HepG2 (cell line): ENCODE results near the gene ITPK1. TPM values are rescaled to one million over a fixed set of nuclear protein-coding genes. Genes with fewer than 3 reads are reported as not detected.

Experiments used
- CAMTA2 ChIP-seq: sonication (generic); formaldehyde crosslinking; IDR thresholded peaks from 2 replicates; pipeline ENCODE4 v1.4.0; 2020; ENCODE audit warnings: mild to moderate bottlenecking, missing genetic modification reagents, borderline replicate concordance
- E2F5 ChIP-seq: sonication (generic); formaldehyde crosslinking; conservative IDR thresholded peaks from 2 replicates; pipeline ENCODE4 v1.4.0; 2020; ENCODE audit warnings: missing genetic modification reagents
- FOXP4 ChIP-seq: sonication (generic); formaldehyde crosslinking; IDR thresholded peaks from 2 replicates; pipeline ENCODE4 v1.4.0; 2020; ENCODE audit warnings: missing genetic modification reagents
- GATAD2A ChIP-seq: IDR thresholded peaks from 2 replicates; pipeline ENCODE4 v1.6.1; 2016
- GTF3A ChIP-seq: sonication (generic); formaldehyde crosslinking; conservative IDR thresholded peaks from 2 replicates; pipeline ENCODE4 v1.4.0; 2020; ENCODE audit warnings: mild to moderate bottlenecking, missing genetic modification reagents
- HNF4A ChIP-seq: sonication (generic); formaldehyde crosslinking; IDR thresholded peaks from 2 replicates; pipeline ENCODE4 v1.4.0; 2020; ENCODE audit warnings: missing genetic modification reagents
- MAF1 ChIP-seq: sonication (generic); formaldehyde crosslinking; IDR thresholded peaks from 2 replicates; pipeline ENCODE4 v1.5.0; 2020; ENCODE audit warnings: missing genetic modification reagents, borderline replicate concordance
- MTA1 ChIP-seq: sonication (generic); formaldehyde crosslinking; IDR thresholded peaks from 2 replicates; pipeline ENCODE4 v1.4.0; 2020; ENCODE audit warnings: missing genetic modification reagents, mild to moderate bottlenecking, borderline replicate concordance
- NR0B2 ChIP-seq: sonication (generic); formaldehyde crosslinking; IDR thresholded peaks from 2 replicates; pipeline ENCODE4 v1.4.0; 2020; ENCODE audit warnings: mild to moderate bottlenecking, missing genetic modification reagents
- PHF20 ChIP-seq: sonication (generic); formaldehyde crosslinking; IDR thresholded peaks from 2 replicates; pipeline ENCODE4 v1.5.0; 2020; ENCODE audit warnings: mild to moderate bottlenecking, missing genetic modification reagents
- RBAK ChIP-seq: sonication (generic); formaldehyde crosslinking; IDR thresholded peaks from 2 replicates; pipeline ENCODE4 v1.5.1; 2020; ENCODE audit warnings: mild to moderate bottlenecking, missing genetic modification reagents
- SALL1 ChIP-seq: sonication (generic); formaldehyde crosslinking; IDR thresholded peaks from 2 replicates; pipeline ENCODE4 v1.8.0; 2022; ENCODE audit warnings: mild to moderate bottlenecking, missing genetic modification reagents
- SIX1 ChIP-seq: sonication (generic); formaldehyde crosslinking; IDR thresholded peaks from 2 replicates; pipeline ENCODE4 v1.4.0; 2020; ENCODE audit warnings: missing genetic modification reagents, borderline replicate concordance
- SP4 ChIP-seq: sonication (generic); formaldehyde crosslinking; IDR thresholded peaks from 2 replicates; pipeline ENCODE4 v1.8.1; 2023; ENCODE audit warnings: mild to moderate bottlenecking, missing genetic modification reagents
- TP53 ChIP-seq: sonication (generic); formaldehyde crosslinking; conservative IDR thresholded peaks from 2 replicates; pipeline ENCODE4 v1.4.0; 2020; ENCODE audit warnings: missing genetic modification reagents
- XRCC5 ChIP-seq: fragments of 200-400 bp; formaldehyde crosslinking; optimal IDR thresholded peaks from 2 replicates; pipeline ENCODE3; 2017; ENCODE audit warnings: mild to moderate bottlenecking, low read length
- ZNF326 ChIP-seq: sonication (generic); formaldehyde crosslinking; IDR thresholded peaks from 2 replicates; pipeline ENCODE4 v1.4.0; 2020; ENCODE audit warnings: missing genetic modification reagents, borderline replicate concordance
- ZNF639 ChIP-seq: conservative IDR thresholded peaks from 2 replicates; pipeline ENCODE4 v1.6.1; 2018; ENCODE audit warnings: missing genetic modification reagents
- ZNF660 ChIP-seq: sonication (generic); formaldehyde crosslinking; IDR thresholded peaks from 2 replicates; pipeline ENCODE4 v1.5.1; 2020; ENCODE audit warnings: mild to moderate bottlenecking, low read depth, missing genetic modification reagents, borderline replicate concordance
- ZNF746 ChIP-seq: sonication (generic); formaldehyde crosslinking; IDR thresholded peaks from 2 replicates; pipeline ENCODE4 v1.8.0; 2022; ENCODE audit warnings: mild to moderate bottlenecking, missing genetic modification reagents
- ZNF770 ChIP-seq: sonication (generic); formaldehyde crosslinking; IDR thresholded peaks from 2 replicates; pipeline ENCODE4 v1.5.0; 2020; ENCODE audit warnings: mild to moderate bottlenecking, missing genetic modification reagents
- ZNF776 ChIP-seq: sonication (generic); formaldehyde crosslinking; IDR thresholded peaks from 2 replicates; pipeline ENCODE4 v1.4.0; 2020; ENCODE audit warnings: mild to moderate bottlenecking, missing genetic modification reagents
- ZNF781 ChIP-seq: sonication (generic); formaldehyde crosslinking; IDR thresholded peaks from 2 replicates; pipeline ENCODE4 v1.5.1; 2020; ENCODE audit warnings: borderline replicate concordance, mild to moderate bottlenecking, missing genetic modification reagents; ENCODE audit errors: not compliant biosample characterization
- ZZZ3 ChIP-seq: sonication (generic); formaldehyde crosslinking; IDR thresholded peaks from 2 replicates; pipeline ENCODE4 v1.4.0; 2020; ENCODE audit warnings: missing genetic modification reagents, mild to moderate bottlenecking, borderline replicate concordance
- polyA plus RNA-seq, 8 experiments: library from polyadenylated mRNA; depleted of rRNA in 3 of 8; stranded (reverse) in 7 of 8; unstranded in 1 of 8; fragments of >200 nt; fragmentation: Illumina TruSeq in 4 of 8; extraction: Trizol in 4 of 8; gene quantifications; 2 replicates each; pipeline versions ENCODE4 v1.2.1 to v1.2.3, GENCODE V29; 2011 to 2016; ENCODE audit warnings: low read depth in 4 of 8, missing spikeins in 1 of 8, mixed read lengths in 1 of 8; ENCODE audit not compliant: insufficient read depth in 1 of 8
- total RNA-seq, 5 experiments: library from RNA; depleted of rRNA; stranded (reverse); fragments of >200 nt; fragmentation: Illumina TruSeq; extraction: Trizol; gene quantifications; 2 replicates each; pipeline ENCODE4 v1.2.3, GENCODE V29; 2016; ENCODE audit warnings: low read depth in 1 of 5

ITPK1 gene
- total and polyA plus RNA-seq, 2 of the 13 experiments (the other 11 are each of a cell fraction or from before 2014, with no cell fraction given): 20.5 to 47.5 TPM

- TF ChIP-seq ZNF770 (CRISPR knock-in tag) (0 out of 2 replicates have a peak, but pooled peaks have one; percentile 39), RBAK (CRISPR knock-in tag) (no peak), FOXP4 (CRISPR knock-in tag) (peak; percentile 88), ZNF746 (peak; percentile 59; the same call in 1 of the 2 replicates), ZNF639 (CRISPR knock-in tag) (no peak), GATAD2A (CRISPR knock-in tag) (peak; percentile 91), HNF4A (CRISPR knock-in tag) (peak; percentile 98), XRCC5 (peak; percentile 24), GTF3A (CRISPR knock-in tag) (no peak), ZNF660 (CRISPR knock-in tag) (no peak), SALL1 (CRISPR knock-in tag) (peak; percentile 94), ZZZ3 (CRISPR knock-in tag) (no peak), E2F5 (CRISPR knock-in tag) (no peak), MAF1 (no peak), ZNF781 (CRISPR knock-in tag) (no peak), CAMTA2 (no peak), MTA1 (CRISPR knock-in tag) (peak; percentile 95; the same call in 1 of the 2 replicates), NR0B2 (CRISPR knock-in tag) (peak; percentile 63; the same call in 1 of the 2 replicates), ZNF776 (CRISPR knock-in tag) (0 out of 2 replicates have a peak, but pooled peaks have one; percentile 28), PHF20 (CRISPR knock-in tag) (no peak), SP4 (CRISPR knock-in tag) (0 out of 2 replicates have a peak, but pooled peaks have one; percentile 27), SIX1 (no peak), TP53 (CRISPR knock-in tag) (no peak), ZNF326 (CRISPR knock-in tag) (no peak)
These were observed 79.6 kb downstream of the ITPK1 start (continued) for GRCh38 chr14:93035917-93036651.
